Mammary epithelial cell (primary cell): ENCODE data around the gene GPC6.

Experiments used
- EZH2 ChIP-seq: IDR thresholded peaks from 2 replicates; pipeline ENCODE4 v1.6.1; 2012; ENCODE audit warnings: low read length, inconsistent platforms, borderline replicate concordance
- TF ChIP-seq, protein P1 (sequence below), 2 donors: IDR thresholded peaks in 1 of 2; conservative IDR thresholded peaks in 1 of 2; 2 replicates each; pipeline ENCODE4 v1.5.1; 2011 to 2012; ENCODE audit warnings: inconsistent platforms in 2 of 2, low read length in 2 of 2, mild to moderate bottlenecking in 2 of 2, control low read depth in 1 of 2, low read depth in 1 of 2; ENCODE audit not compliant: insufficient read depth in 1 of 2; ENCODE audit errors: extremely low read depth in 1 of 2

DNA sequence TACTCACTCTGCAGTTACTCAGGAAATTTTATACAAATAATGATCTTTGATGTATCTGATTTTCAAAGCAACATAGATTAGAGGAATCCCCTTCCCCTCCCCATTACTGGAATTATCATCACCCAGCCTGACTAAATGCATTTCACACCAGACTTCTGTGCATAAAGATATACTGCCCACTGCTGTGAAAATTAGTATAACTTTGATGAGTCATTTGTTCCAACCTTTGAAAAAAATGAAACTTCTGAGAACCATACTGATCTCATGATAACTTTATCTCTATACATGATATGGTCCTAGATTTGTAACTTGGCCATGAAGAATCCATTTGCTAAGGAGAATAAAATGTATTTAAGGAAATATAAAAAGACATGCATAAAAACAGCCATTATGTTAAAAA is 63.9 kb downstream of the GPC6 start:
- TF ChIP-seq, protein P1, sequence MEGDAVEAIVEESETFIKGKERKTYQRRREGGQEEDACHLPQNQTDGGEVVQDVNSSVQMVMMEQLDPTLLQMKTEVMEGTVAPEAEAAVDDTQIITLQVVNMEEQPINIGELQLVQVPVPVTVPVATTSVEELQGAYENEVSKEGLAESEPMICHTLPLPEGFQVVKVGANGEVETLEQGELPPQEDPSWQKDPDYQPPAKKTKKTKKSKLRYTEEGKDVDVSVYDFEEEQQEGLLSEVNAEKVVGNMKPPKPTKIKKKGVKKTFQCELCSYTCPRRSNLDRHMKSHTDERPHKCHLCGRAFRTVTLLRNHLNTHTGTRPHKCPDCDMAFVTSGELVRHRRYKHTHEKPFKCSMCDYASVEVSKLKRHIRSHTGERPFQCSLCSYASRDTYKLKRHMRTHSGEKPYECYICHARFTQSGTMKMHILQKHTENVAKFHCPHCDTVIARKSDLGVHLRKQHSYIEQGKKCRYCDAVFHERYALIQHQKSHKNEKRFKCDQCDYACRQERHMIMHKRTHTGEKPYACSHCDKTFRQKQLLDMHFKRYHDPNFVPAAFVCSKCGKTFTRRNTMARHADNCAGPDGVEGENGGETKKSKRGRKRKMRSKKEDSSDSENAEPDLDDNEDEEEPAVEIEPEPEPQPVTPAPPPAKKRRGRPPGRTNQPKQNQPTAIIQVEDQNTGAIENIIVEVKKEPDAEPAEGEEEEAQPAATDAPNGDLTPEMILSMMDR (conservative IDR thresholded peaks at IDR 0.05 in 1 of 2, IDR thresholded peaks at IDR 0.05 in 1 of 2; ENCODE audit: extremely low read depth in 1 of 2, insufficient read depth in 1 of 2, low read depth in 1 of 2, low read length in 2 of 2), result peak in 1 of 2 donors; percentile 15
- TF ChIP-seq EZH2, result no peak
